ENCODE measurements around the gene CFAP300.

DNA sequence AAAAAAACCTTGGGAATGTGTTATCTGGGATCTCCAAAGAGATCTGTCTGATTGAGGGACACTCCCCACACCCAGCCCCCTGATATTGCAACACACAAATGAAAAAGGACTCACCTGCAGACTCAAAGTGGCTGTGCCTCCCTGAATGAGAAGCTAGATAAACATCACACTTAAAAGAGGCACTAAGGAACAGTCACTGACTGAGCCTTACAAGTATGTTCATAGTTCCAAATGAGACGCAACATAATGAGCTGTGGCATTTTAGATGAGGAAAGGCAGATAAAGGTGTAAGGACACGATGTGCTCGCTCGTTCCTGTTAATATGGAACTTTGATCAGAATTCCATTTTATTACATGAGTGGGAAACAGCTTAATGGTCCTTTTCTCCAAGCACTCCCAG lies 21.0 kb upstream of the CFAP300 start:
- TF ChIP-seq, protein P1, sequence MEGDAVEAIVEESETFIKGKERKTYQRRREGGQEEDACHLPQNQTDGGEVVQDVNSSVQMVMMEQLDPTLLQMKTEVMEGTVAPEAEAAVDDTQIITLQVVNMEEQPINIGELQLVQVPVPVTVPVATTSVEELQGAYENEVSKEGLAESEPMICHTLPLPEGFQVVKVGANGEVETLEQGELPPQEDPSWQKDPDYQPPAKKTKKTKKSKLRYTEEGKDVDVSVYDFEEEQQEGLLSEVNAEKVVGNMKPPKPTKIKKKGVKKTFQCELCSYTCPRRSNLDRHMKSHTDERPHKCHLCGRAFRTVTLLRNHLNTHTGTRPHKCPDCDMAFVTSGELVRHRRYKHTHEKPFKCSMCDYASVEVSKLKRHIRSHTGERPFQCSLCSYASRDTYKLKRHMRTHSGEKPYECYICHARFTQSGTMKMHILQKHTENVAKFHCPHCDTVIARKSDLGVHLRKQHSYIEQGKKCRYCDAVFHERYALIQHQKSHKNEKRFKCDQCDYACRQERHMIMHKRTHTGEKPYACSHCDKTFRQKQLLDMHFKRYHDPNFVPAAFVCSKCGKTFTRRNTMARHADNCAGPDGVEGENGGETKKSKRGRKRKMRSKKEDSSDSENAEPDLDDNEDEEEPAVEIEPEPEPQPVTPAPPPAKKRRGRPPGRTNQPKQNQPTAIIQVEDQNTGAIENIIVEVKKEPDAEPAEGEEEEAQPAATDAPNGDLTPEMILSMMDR (IDR thresholded peaks at IDR 0.05; ENCODE audit: borderline replicate concordance, extremely low read depth, low read length, poor library complexity, severe bottlenecking), result no peak
- TF ChIP-seq EZH2 (IDR thresholded peaks at IDR 0.05; ENCODE audit: borderline replicate concordance, low read depth, low read length, severe bottlenecking), result no peak

Data from DND-41 (cell line).